GM19043 (cell line): Measurements from ENCODE around the gene TRAF3IP1.
"Not testable (repeated sequence)": the region's sequence is repeated elsewhere in the genome, so short reads cannot be mapped to it uniquely, and the experiment has no call there.

Source experiments
- ATAC-seq: cut with Tn5 transposase; IDR thresholded peaks from one replicate; pipeline ENCODE4 v1.9.1; 2021; ENCODE audit warnings: low read depth; ENCODE audit not compliant: unreplicated experiment

Gene TRAF3IP1

DNA sequence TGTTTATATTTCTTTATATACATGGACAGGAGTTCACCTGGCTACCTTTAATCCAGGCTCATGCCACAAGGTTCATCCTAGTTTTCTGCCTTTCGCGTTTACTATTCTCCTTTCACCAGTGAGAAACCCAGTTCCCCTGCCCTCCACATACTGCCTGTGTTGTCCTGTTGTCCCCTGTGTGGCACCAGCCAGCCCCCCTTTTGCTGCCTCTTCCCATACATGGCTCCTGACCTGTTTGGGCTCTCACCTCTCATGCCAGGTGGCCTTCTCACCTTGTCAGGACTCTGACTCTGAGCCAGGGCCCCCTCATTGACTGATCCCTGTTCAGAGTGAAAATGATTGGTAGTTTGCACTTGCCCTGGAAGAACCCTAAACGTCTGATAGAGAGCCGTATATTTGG lies 120.0 kb downstream of the TRAF3IP1 start:
- no peak for ATAC-seq

DNA sequence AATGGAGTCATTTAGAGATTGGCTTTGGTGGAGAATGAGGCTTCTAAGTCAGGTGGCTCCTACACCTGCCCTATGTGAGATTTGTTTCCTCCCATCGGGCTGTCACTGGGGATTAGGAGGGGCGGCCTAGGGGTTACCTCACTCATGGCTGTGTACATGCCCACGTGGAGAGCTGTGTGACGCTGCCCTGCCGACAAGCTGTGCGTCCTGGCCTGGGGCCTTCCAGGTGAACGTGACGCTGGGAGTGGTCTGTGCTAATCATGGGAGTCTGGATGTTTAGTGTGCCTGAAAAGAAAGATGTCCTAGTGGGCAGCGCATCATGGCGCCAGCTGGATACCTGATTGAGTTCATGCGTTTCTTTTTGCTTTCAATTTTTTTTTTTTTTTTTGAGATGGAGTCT lies 120.4 kb downstream of the TRAF3IP1 start:
- ATAC-seq = no peak

DNA sequence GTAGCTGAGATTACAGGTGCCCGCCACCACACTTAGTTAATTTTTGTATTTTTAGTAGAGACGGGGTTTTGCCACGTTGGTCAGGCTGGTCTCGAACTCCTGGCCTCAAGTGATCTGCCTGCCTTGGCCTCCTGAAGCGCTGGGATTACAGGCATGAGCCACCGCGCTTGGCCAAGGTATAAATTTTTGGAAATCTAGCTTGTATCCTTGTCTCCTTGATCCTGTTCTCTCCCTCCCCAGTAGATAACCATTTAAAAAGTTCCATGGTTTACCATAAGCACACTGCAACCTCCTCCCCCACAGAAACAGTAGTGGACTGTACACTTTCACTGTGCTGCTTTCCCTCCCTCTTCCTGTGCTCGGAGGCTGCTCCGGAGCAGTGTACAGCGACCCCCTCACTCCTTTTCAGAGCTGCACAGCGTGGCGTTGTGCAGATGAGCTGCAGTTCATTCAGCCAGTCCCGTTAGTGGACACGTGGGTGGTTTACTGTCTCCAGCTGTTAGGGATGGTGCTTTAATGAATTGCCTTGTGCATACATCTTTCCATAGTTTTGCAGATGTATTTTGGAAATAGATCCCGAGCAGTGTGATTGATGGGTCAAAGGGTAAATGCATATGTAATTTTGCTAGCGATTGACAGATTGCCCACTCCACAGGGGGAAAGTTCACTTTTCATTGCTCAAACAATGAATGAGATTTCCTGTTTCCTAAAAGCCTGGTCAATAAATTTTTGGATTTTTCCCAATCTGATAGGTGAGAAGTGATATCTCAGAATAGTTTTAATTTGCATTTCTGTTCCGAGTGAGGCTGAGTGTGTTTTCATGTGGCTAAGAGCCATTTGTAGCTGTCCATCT lies 121.2 kb downstream of the TRAF3IP1 start:
- ATAC-seq = no peak

GRCh38 chr2:238442257-238442656 lies 121.9 kb downstream of the TRAF3IP1 start:
- ATAC-seq = not testable (repeated sequence)

GRCh38 chr2:238444242-238444641 lies 123.9 kb downstream of the TRAF3IP1 start:
- no peak for ATAC-seq

DNA sequence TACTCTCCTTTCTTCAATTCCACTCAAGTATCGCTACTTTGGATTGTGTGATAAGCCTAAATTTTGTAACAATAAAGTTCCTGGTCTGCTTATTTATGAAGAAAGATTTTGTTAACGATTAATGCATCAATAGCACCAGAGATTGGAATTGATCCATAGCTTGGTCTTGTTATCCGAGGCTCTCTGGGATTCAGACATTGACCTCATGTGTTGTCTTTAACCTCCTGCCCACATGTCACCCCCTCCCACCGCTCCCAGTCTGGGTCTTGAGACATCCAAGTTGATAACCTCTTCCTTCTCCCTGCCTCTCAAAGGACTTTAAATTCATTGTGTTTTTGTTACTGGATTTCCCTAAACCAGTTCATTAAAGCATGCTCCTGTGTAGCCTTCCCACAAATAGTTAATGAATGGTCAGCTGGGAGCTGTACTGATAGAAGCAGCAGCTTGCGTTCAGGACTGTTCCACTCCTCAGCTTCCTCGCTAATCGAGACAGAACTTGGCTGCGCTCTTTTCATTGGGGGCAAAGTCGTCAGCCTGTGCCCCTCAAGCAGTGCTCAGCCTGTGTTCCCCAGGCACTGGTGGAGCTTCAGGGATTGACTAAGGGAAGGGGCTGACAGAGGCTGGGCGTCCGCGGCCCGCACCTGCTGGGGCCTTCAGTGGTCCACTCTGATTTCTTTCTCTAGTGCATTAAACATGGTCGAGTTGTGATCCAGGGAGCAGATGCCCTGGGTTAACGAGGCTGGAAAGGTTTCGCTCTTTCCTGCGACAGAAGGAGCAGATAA lies 125.3 kb downstream of the TRAF3IP1 start:
- no peak for ATAC-seq

- ATAC-seq = no peak
These were observed 126.1 kb downstream of the TRAF3IP1 start for GRCh38 chr2:238446371-238446770.

DNA sequence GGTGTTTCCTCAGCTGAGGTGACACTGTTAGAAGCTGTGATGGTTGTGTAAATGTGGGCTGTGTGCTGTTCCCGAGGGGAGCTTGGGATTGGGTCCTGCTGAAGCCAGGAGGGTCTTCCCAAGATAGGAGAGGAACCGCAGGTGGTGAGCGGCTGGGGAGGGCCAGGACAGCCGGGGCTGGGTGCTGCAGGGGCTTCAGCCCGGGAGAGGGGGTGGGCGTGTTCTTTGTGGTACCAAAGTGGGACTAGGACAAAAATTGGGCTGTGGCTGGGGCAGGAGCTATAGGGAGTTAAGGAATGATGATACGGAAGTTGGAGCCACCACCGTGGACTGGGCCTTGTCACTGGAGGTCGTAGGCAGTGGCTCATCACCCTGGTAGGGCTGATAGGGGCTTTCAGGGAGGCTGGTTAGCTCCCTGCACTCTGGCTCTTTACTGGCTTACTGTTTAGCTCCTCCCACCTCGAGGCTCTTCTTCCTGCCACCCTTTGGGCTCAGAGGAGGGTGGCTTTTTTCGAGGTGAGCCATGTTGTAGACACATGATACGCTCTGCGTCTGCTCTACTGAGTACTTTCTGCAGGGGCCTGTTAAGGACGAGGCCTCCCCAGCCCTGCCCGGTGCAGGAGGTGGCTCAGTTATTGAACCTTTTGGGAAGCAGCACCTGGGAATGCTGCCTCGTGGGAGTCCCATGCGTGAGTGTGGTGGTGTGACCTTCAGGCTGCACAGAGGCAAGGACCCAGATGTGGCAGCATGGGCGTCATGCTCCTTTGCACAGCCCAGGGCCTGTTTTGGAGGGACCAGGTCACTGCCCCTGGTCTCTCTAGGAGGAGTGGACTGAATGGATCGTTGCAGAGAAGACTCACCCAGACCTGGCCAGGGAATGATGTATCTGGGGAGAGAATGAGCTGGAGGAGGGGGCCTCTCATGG lies 128.0 kb downstream of the TRAF3IP1 start:
- no peak for ATAC-seq

- no peak for ATAC-seq
These were observed 128.9 kb downstream of the TRAF3IP1 start for GRCh38 chr2:238449241-238449640.

DNA sequence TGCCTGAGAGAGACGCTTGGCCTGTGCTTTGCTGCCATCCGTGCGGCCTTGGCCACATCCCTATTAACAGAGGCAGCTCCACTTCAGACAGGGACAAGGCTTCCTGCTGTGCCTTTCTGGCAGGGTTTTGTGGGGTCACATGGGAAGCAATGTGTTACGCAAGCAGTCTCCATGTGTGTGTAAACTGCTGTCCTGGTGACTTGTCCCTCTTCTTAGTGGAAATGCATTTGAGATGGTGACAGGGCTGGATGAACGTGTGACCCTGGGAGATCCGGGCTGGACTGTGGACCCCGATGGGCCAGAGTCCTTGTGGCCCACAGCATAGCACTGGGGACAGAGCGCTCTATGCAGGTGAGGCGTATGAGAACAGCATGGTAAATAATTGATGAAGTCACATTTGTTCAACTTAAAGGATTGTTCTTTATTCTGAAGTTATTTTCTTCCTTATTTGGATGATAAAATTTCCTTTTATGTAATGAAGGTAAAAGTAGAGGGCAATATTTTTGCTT lies 129.6 kb downstream of the TRAF3IP1 start:
- no peak for ATAC-seq

GRCh38 chr2:238450440-238450861 lies 130.1 kb downstream of the TRAF3IP1 start:
- ATAC-seq = no peak
